HG03521 (cell line): ENCODE results near the gene SYNE2.
"Not testable (repeated sequence)": the region's sequence is repeated elsewhere in the genome, so short reads cannot be mapped to it uniquely, and the experiment has no call there.

Experiments
- ATAC-seq: cut with Tn5 transposase; IDR thresholded peaks from one replicate; pipeline ENCODE4 v1.9.1; 2021; ENCODE audit warnings: mild to moderate bottlenecking, moderate library complexity; ENCODE audit not compliant: unreplicated experiment

The SYNE2 gene

GRCh38 chr14:64118403-64118742 lies 265.6 kb downstream of the SYNE2 start:
- not testable (repeated sequence) for ATAC-seq

- no peak for ATAC-seq
Measured at GRCh38 chr14:64118892-64119291, 266.1 kb downstream of the SYNE2 start.

- ATAC-seq = no peak
Measured at GRCh38 chr14:64119500-64119899, 266.7 kb downstream of the SYNE2 start.

GRCh38 chr14:64119980-64120379 lies 267.2 kb downstream of the SYNE2 start:
- ATAC-seq = no peak

- ATAC-seq = no peak
Measured at GRCh38 chr14:64123241-64123822, 270.5 kb downstream of the SYNE2 start.

GRCh38 chr14:64125270-64125669 lies 272.5 kb downstream of the SYNE2 start:
- ATAC-seq = no peak

- ATAC-seq = no peak
Measured at GRCh38 chr14:64126548-64126947, 273.7 kb downstream of the SYNE2 start.

- no peak for ATAC-seq
Measured at GRCh38 chr14:64137657-64138290, 285.0 kb downstream of the SYNE2 start.

GRCh38 chr14:64147126-64147790 lies 294.5 kb downstream of the SYNE2 start:
- ATAC-seq = no peak

GRCh38 chr14:64149921-64150320 lies 297.1 kb downstream of the SYNE2 start:
- ATAC-seq = no peak

GRCh38 chr14:64158608-64159007 lies 305.8 kb downstream of the SYNE2 start:
- ATAC-seq = no peak

- no peak for ATAC-seq
Measured at GRCh38 chr14:64159588-64159987, 306.8 kb downstream of the SYNE2 start.

GRCh38 chr14:64170181-64170580 lies 317.4 kb downstream of the SYNE2 start:
- ATAC-seq = no peak

- ATAC-seq = no peak
Measured at GRCh38 chr14:64174922-64175782, 322.3 kb downstream of the SYNE2 start.

GRCh38 chr14:64176330-64176729 lies 323.5 kb downstream of the SYNE2 start:
- no peak for ATAC-seq

- ATAC-seq = no peak
Measured at GRCh38 chr14:64178814-64179213, 326.0 kb downstream of the SYNE2 start.

GRCh38 chr14:64182908-64183307 lies 330.1 kb downstream of the SYNE2 start:
- ATAC-seq = not testable (repeated sequence)

- ATAC-seq = no peak
Measured at GRCh38 chr14:64184103-64184729, 331.4 kb downstream of the SYNE2 start.

- ATAC-seq = no peak
Measured at GRCh38 chr14:64185184-64185583, 332.4 kb downstream of the SYNE2 start.

- ATAC-seq = no peak
Measured at GRCh38 chr14:64186231-64187129, 333.7 kb downstream of the SYNE2 start.
